Natural killer cell (primary cell): ENCODE measurements around the gene PLCB1. TPM values are rescaled to one million over a fixed set of nuclear protein-coding genes. Genes with fewer than 3 reads are reported as not detected.

Experiments
- ATAC-seq, 3 donors: fragments of 150-1000 bp in 2 of 3; fragments of 200-7000 bp in 1 of 3; cut with Tn5 transposase; 1 replicate in 1 of 3; 2 replicates in 2 of 3; pipeline ENCODE4 v1.10.0; 2021; ENCODE audit warnings: mild to moderate bottlenecking in 2 of 3, moderate library complexity in 2 of 3
- DNase-seq, 2 donors: peaks; one replicate each; pipeline versions ENCODE4 v3.0.0 to v3.0.0-alpha.2; 2013 to 2021; ENCODE audit warnings: mixed read lengths in 1 of 2
- H3K27ac ChIP-seq: one replicate; pipeline ENCODE4 v1.5.1; 2013; ENCODE audit warnings: mild to moderate bottlenecking, low read length
- H3K27me3 ChIP-seq: one replicate; pipeline ENCODE4 v1.6.1; 2013; ENCODE audit warnings: low read length; ENCODE audit not compliant: control insufficient read depth, insufficient read depth
- H3K36me3 ChIP-seq: one replicate; pipeline ENCODE4 v1.6.1; 2013; ENCODE audit warnings: low read length; ENCODE audit not compliant: control insufficient read depth, insufficient read depth
- H3K4me1 ChIP-seq: one replicate; pipeline ENCODE4 v1.6.1; 2013; ENCODE audit warnings: low read length; ENCODE audit not compliant: control insufficient read depth, insufficient read depth
- H3K4me3 ChIP-seq: one replicate; pipeline ENCODE4 v1.5.1; 2013; ENCODE audit warnings: low read length
- H3K9me3 ChIP-seq: one replicate; pipeline ENCODE4 v1.6.1; 2013; ENCODE audit warnings: low read length; ENCODE audit not compliant: control insufficient read depth, insufficient read depth
- H3K27ac Mint-ChIP-seq, 2 donors: one replicate each; pipeline ENCODE4 v1.8.0; 2022; ENCODE audit warnings: mild to moderate bottlenecking in 2 of 2, mixed read lengths in 2 of 2, moderate library complexity in 1 of 2
- H3K27me3 Mint-ChIP-seq, 2 donors: one replicate each; pipeline ENCODE4 v1.8.0; 2022; ENCODE audit warnings: low read depth in 2 of 2, mixed read lengths in 2 of 2
- H3K36me3 Mint-ChIP-seq: one replicate; pipeline ENCODE4 v1.8.0; 2022; ENCODE audit warnings: mixed read lengths
- H3K4me1 Mint-ChIP-seq, 2 donors: one replicate each; pipeline ENCODE4 v1.8.0; 2022; ENCODE audit warnings: mixed read lengths in 2 of 2
- H3K4me3 Mint-ChIP-seq: one replicate; pipeline ENCODE4 v1.8.0; 2022; ENCODE audit warnings: mild to moderate bottlenecking, moderate library complexity, mixed read lengths
- H3K9me3 Mint-ChIP-seq, 2 donors: one replicate each; pipeline ENCODE4 v1.8.0; 2022; ENCODE audit warnings: mixed read lengths in 2 of 2
- CTCF ChIP-seq: fragments of 200-600 bp; IDR thresholded peaks from one replicate; pipeline ENCODE4 v1.8.0; 2022; ENCODE audit warnings: antibody characterized with exemption
- WGBS: methylation state at CpG from one replicate; pipeline ENCODE4 v1.1.7; 2013; ENCODE audit warnings: missing lambda C conversion rate; ENCODE audit not compliant: insufficient coverage; 5-methylcytosine and 5-hydroxymethylcytosine counted together
- intact Hi-C: fragments of 100-400 bp; cut with micrococcal nuclease; formaldehyde crosslinking; loops from one replicate; pipeline ENCODE4 v1.14.2; 2022
- total RNA-seq, 4 donors: library from RNA; stranded (reverse); fragments of 120-200 nt in 1 of 4; gene quantifications; one replicate each; pipeline versions ENCODE4 v1.2.3 to v1.2.4, GENCODE V29; 2013 to 2022

The PLCB1 gene
- total RNA-seq, 3 donors from 2014 or later (not counting 1 experiment from before 2014, with no cell fraction given): 48.7 to 66.2 (median 57.7) TPM

GRCh38 chr20:8749101-8749500, 617.0 kb downstream of the PLCB1 start:
- WGBS: 95% methylated on average over 8 of the region's 8 CpGs
- Mint-ChIP-seq H3K4me1 (no peaks in the 10 kb centered on the region), H3K9me3 (no peaks in the 10 kb centered on the region), H3K4me3 (no peak overlapping the region), H3K27ac (no peak overlapping the region), H3K27me3 (no peaks in the 10 kb centered on the region), H3K36me3 (no peaks in the 10 kb centered on the region)
- H3K4me1 ChIP-seq: no peaks in the 10 kb centered on the region
- intact Hi-C loops: no loop called here
- no peak for TF ChIP-seq CTCF
- H3K27ac ChIP-seq: no peak overlapping the region
- H3K36me3 ChIP-seq: no peaks in the 10 kb centered on the region
- no peak overlapping the region for H3K4me3 ChIP-seq
- no peaks in the 10 kb centered on the region for H3K9me3 ChIP-seq
- no peak for ATAC-seq
- H3K27me3 ChIP-seq: no peaks in the 10 kb centered on the region
- DNase-seq: no peak

- 94% methylated on average over 1 of the region's 1 CpG for WGBS
Observed at GRCh38 chr20:8749986-8750385, 617.9 kb downstream of the PLCB1 start.

DNA sequence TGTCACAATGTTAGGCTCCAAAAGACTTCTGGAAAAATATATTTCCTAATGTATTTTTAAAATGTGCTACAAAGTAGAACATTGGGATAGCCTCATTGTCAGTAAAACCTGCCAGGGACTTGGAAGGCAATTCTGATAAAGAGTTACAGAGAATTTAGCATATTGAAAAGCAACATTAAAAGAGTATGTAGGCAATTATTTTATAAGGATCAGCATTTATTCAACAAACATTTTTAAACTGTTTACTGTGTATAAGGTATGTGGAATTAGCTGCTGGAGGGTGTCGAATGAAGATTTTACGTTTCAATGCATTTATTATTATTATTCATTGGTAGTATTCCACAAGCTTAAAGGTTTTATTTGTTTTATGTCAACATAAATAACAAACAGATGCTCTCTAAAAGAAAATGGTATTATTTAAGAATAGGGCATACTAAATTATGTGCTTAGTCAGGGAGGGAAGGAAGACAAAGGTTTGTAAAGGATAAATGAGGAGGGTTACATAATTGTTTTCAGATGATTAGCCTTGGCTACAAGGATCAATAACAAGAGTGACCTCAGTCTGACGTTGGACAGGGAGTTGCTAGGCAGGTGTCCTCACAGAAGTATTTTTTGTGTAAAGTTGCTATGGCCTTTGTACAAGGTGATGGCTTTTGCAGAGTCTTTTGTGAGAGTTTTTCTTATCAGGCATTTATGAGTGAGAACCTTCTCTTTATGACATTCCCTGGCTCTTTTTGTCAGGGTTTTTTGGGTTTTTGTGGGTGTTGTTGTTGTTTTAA, 623.5 kb downstream of the PLCB1 start:
- H3K4me3 ChIP-seq: no peak overlapping the region
- no peaks in the 10 kb centered on the region for H3K9me3 ChIP-seq
- Mint-ChIP-seq H3K4me3 (no peak overlapping the region), H3K27me3 (no peaks in the 10 kb centered on the region), H3K9me3 (no peaks in the 10 kb centered on the region), H3K4me1 (peaks cover 12 to 15% of the 10 kb centered on the region in 2 donors), H3K27ac (no peak overlapping the region), H3K36me3 (peaks cover under 1% of the 10 kb centered on the region)
- no peaks in the 10 kb centered on the region for H3K27me3 ChIP-seq
- DNase-seq (no peak), ATAC-seq (no peak)
- peaks cover 3% of the 10 kb centered on the region for H3K4me1 ChIP-seq
- no peak overlapping the region for H3K27ac ChIP-seq
- no peak for TF ChIP-seq CTCF
- WGBS: 58% methylated on average over 1 of the region's 3 CpGs
- intact Hi-C loops: no loop called here
- H3K36me3 ChIP-seq: peaks cover 5% of the 10 kb centered on the region

More at GRCh38 chr20:8749986-8750385, 617.9 kb downstream of the PLCB1 start:
- Mint-ChIP-seq H3K4me1 (no peaks in the 10 kb centered on the region), H3K36me3 (no peaks in the 10 kb centered on the region), H3K9me3 (no peaks in the 10 kb centered on the region), H3K4me3 (no peak overlapping the region), H3K27ac (no peak overlapping the region), H3K27me3 (no peaks in the 10 kb centered on the region)
- H3K4me1 ChIP-seq: no peaks in the 10 kb centered on the region
- no peaks in the 10 kb centered on the region for H3K36me3 ChIP-seq
- H3K4me3 ChIP-seq: no peak overlapping the region
- DNase-seq (no peak), ATAC-seq (no peak)
- H3K27me3 ChIP-seq: no peaks in the 10 kb centered on the region
- H3K9me3 ChIP-seq: no peaks in the 10 kb centered on the region
- no peak overlapping the region for H3K27ac ChIP-seq
- no peak for TF ChIP-seq CTCF
- intact Hi-C loops: no loop called here

DNA sequence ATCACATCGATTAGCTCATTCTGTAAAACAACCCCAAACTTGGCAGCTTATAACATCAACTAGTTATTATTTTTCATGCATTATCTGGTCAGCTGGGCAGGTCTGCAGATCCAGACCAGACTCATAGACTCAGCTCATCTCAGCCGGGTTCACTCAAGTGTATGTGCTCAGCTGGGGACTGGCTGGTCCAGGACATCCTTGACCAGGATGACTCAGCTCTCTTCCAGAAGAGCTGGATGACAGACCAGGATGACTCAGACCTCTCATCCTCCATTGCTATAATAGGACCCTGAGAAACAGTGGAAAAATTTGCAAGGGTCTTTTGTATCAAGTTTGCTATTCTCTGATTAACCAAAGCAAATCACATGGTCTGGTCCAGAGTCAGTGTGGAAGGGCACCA, 624.3 kb downstream of the PLCB1 start:
- Histone ChIP-seq H3K4me1 (peaks cover 3% of the 10 kb centered on the region), H3K27ac (no peak overlapping the region), H3K9me3 (no peaks in the 10 kb centered on the region), H3K27me3 (no peaks in the 10 kb centered on the region), H3K36me3 (peaks cover 5% of the 10 kb centered on the region), H3K4me3 (no peak overlapping the region)
- H3K4me1 Mint-ChIP-seq: peaks cover 12 to 15% of the 10 kb centered on the region in 2 donors
- H3K36me3 Mint-ChIP-seq: peaks cover 7% of the 10 kb centered on the region
- no peak for TF ChIP-seq CTCF
- ATAC-seq: peak in 1 of 3 donors; percentile 36
- intact Hi-C loops: no loop called here
- H3K9me3 Mint-ChIP-seq: no peaks in the 10 kb centered on the region
- H3K27ac Mint-ChIP-seq: peak overlapping the region in 1 of 2 donors; percentile 24
- no peak overlapping the region for H3K4me3 Mint-ChIP-seq
- 95% methylated on average over 2 of the region's 2 CpGs for WGBS
- no peak for DNase-seq
- no peaks in the 10 kb centered on the region for H3K27me3 Mint-ChIP-seq
